K562 (cell line): ENCODE results near the gene COL8A2. TPM values are rescaled to one million over a fixed set of nuclear protein-coding genes. Genes with fewer than 3 reads are reported as not detected.

ENCODE experiments used
- ARID3B ChIP-seq: fragments of 250-450 bp; sonication (Bioruptor Pico); IDR thresholded peaks from 2 replicates; pipeline ENCODE4 v1.4.0; 2020; ENCODE audit warnings: borderline replicate concordance
- CAMTA2 ChIP-seq: fragments of 250-450 bp; sonication (Bioruptor Pico); conservative IDR thresholded peaks from 2 replicates; pipeline ENCODE4 v1.5.1; 2022
- CHD7 ChIP-seq: fragments of 200-600 bp; sonication (generic); IDR thresholded peaks from one replicate; pipeline ENCODE4 v1.6.1; 2012; ENCODE audit warnings: mild to moderate bottlenecking, low read depth, low read length, inconsistent platforms
- CXXC5 ChIP-seq: fragments of 250-450 bp; sonication (Bioruptor Pico); IDR thresholded peaks from 2 replicates; pipeline ENCODE4 v1.8.0; 2022; ENCODE audit warnings: inconsistent platforms, mild to moderate bottlenecking, moderate library complexity
- KAT7 ChIP-seq: sonication (generic); formaldehyde crosslinking; IDR thresholded peaks from 2 replicates; pipeline ENCODE4 v1.8.0; 2022; ENCODE audit warnings: missing genetic modification reagents, mild to moderate bottlenecking, borderline replicate concordance
- L3MBTL2 ChIP-seq: fragments of 450-650 bp; IDR thresholded peaks from 2 replicates; pipeline ENCODE4 v1.6.1; 2016; ENCODE audit warnings: mild to moderate bottlenecking, moderate library complexity
- NONO ChIP-seq, 2 experiments: fragments of 200-400 bp in 1 of 2; fragments of 450-650 bp in 1 of 2; formaldehyde crosslinking in 1 of 2; IDR thresholded peaks; 2 replicates each; pipeline ENCODE4 v1.6.1; 2017; ENCODE audit warnings: low read depth in 2 of 2, mild to moderate bottlenecking in 2 of 2, moderate library complexity in 2 of 2, low read length in 1 of 2
- POLR3G ChIP-seq: IDR thresholded peaks from 2 replicates; pipeline ENCODE4 v1.6.1; 2011; ENCODE audit not compliant: insufficient read length, insufficient replicate concordance; ENCODE audit errors: extremely low read depth
- polyA plus RNA-seq, 8 experiments: library from polyadenylated mRNA; depleted of rRNA in 4 of 8; stranded (reverse) in 5 of 8; unstranded in 3 of 8; fragments of >200 nt; fragmentation: Nextera tagmentation in 2 of 8; fragmentation: Illumina TruSeq in 1 of 8; extraction: Ambion mirVana in 2 of 8; extraction: Trizol in 1 of 8; gene quantifications; 2 replicates each; pipeline versions ENCODE4 v1.2.1 to v1.2.3, GENCODE V29; 2011 to 2014; ENCODE audit warnings: inconsistent platforms in 1 of 8, missing spikeins in 1 of 8
- total RNA-seq, 7 experiments: library from RNA; depleted of rRNA in 6 of 7; stranded (reverse); fragments of >200 nt in 6 of 7; fragmentation: Illumina TruSeq in 2 of 7; extraction: Trizol in 2 of 7; gene quantifications; 2 replicates each; pipeline versions ENCODE4 v1.2.1 to v1.2.3, GENCODE V29; 2011 to 2021; ENCODE audit warnings: low replicate concordance in 1 of 7

COL8A2 gene
- total and polyA plus RNA-seq, 9 of the 15 experiments (the other 6 are each of a cell fraction or from before 2014, with no cell fraction given), result 0.03 to 0.14 (median 0.04) TPM; not detected in 5

GRCh38 chr1:36155408-36156328 lies 30.6 kb upstream of the COL8A2 start, which contains the start of gene MAP7D1 (continued):
- no peak for TF ChIP-seq CHD7
- TF ChIP-seq ARID3B (CRISPR knock-in tag), result no peak
- no peak for TF ChIP-seq L3MBTL2
- TF ChIP-seq CAMTA2 (CRISPR knock-in tag), result 0 out of 2 replicates have a peak, but pooled peaks have one; percentile 64
- no peak for TF ChIP-seq POLR3G
- TF ChIP-seq NONO (IDR thresholded peaks at IDR 0.05; ENCODE audit: low read depth in 2 of 2, low read length in 1 of 2), result peak; percentile 77 to 99
- peak; percentile 34; the same call in 1 of the 2 replicates for TF ChIP-seq KAT7
- peak; percentile 59 for TF ChIP-seq CXXC5 (CRISPR knock-in tag)
